A204.1 (cell line): ENCODE data around the gene HDAC9.

Experiments
- FAIRE-seq: peaks from 2 replicates; lab custom pipeline; 2012; peaks lifted over from hg19 to GRCh38; lab: Jason Lieb, UNC

Gene HDAC9

GRCh38 chr7:18740579-18740988 is 245.0 kb downstream of the HDAC9 start:
- no peak for FAIRE-seq

GRCh38 chr7:18753972-18754610 is 258.5 kb downstream of the HDAC9 start:
- no peak for FAIRE-seq

- no peak for FAIRE-seq
These were observed 259.2 kb downstream of the HDAC9 start for GRCh38 chr7:18754766-18755165.

GRCh38 chr7:18755793-18756192 is 260.2 kb downstream of the HDAC9 start:
- FAIRE-seq, result no peak

- no peak for FAIRE-seq
These were observed 261.0 kb downstream of the HDAC9 start for GRCh38 chr7:18756378-18757050.

- FAIRE-seq, result no peak
These were observed 264.5 kb downstream of the HDAC9 start for GRCh38 chr7:18760046-18760445.

GRCh38 chr7:18760631-18761445 is 265.3 kb downstream of the HDAC9 start:
- FAIRE-seq, result no peak

GRCh38 chr7:18762189-18762588 is 266.6 kb downstream of the HDAC9 start:
- FAIRE-seq, result no peak

- no peak for FAIRE-seq
These were observed 272.7 kb downstream of the HDAC9 start for GRCh38 chr7:18768256-18768655.

- FAIRE-seq, result no peak
These were observed 274.7 kb downstream of the HDAC9 start for GRCh38 chr7:18770154-18770811.

GRCh38 chr7:18770822-18771221 is 275.3 kb downstream of the HDAC9 start:
- FAIRE-seq, result no peak

GRCh38 chr7:18771834-18772566 is 276.5 kb downstream of the HDAC9 start:
- FAIRE-seq, result no peak

- FAIRE-seq, result no peak
These were observed 277.0 kb downstream of the HDAC9 start for GRCh38 chr7:18772567-18772965.

GRCh38 chr7:18777314-18777713 is 281.8 kb downstream of the HDAC9 start:
- no peak for FAIRE-seq

- no peak for FAIRE-seq
These were observed 283.0 kb downstream of the HDAC9 start for GRCh38 chr7:18778594-18778993.

GRCh38 chr7:18780266-18780665 is 284.7 kb downstream of the HDAC9 start:
- no peak for FAIRE-seq

GRCh38 chr7:18780938-18781337 is 285.4 kb downstream of the HDAC9 start:
- FAIRE-seq, result no peak

- no peak for FAIRE-seq
These were observed 290.7 kb downstream of the HDAC9 start for GRCh38 chr7:18786196-18786727.

- FAIRE-seq, result no peak
These were observed 291.2 kb downstream of the HDAC9 start for GRCh38 chr7:18786796-18787195.

GRCh38 chr7:18788026-18788425 is 292.5 kb downstream of the HDAC9 start:
- no peak for FAIRE-seq

GRCh38 chr7:18792871-18793595 is 297.5 kb downstream of the HDAC9 start:
- FAIRE-seq, result no peak
